Esophagus muscularis mucosa (tissue), 4 donors: ENCODE data around the gene TMEM130. TPM values are rescaled to one million over a fixed set of nuclear protein-coding genes. Genes with fewer than 3 reads are reported as not detected.

Experiments used
- DNase-seq: peaks from one replicate; pipeline ENCODE4 v3.0.0-alpha.2; 2017; ENCODE audit errors: extremely low spot score
- H3K27ac ChIP-seq, 4 donors: fragments of 200-600 bp; sonication (generic); replicated peaks in 1 of 4; 1 replicate in 3 of 4; 2 replicates in 1 of 4; pipeline ENCODE4 v1.5.1; 2016 to 2019; ENCODE audit warnings: mild to moderate bottlenecking in 1 of 4
- H3K27me3 ChIP-seq, 4 donors: fragments of 200-600 bp; sonication (generic); one replicate each; pipeline versions ENCODE4 v1.5.1 to v1.6.0; 2016 to 2019
- H3K36me3 ChIP-seq, 4 donors: fragments of 200-600 bp; sonication (generic); one replicate each; pipeline ENCODE4 v1.5.1; 2016 to 2019
- H3K4me1 ChIP-seq, 4 donors: fragments of 200-600 bp; sonication (generic); one replicate each; pipeline ENCODE4 v1.5.1; 2016 to 2019
- H3K4me3 ChIP-seq, 4 donors: fragments of 200-600 bp; sonication (generic); 1 replicate in 2 of 4; 2 replicates in 2 of 4; pipeline ENCODE4 v1.5.1; 2016 to 2019; ENCODE audit warnings: mild to moderate bottlenecking in 4 of 4, moderate library complexity in 1 of 4
- H3K9me3 ChIP-seq, 4 donors: fragments of 200-600 bp; sonication (generic); 1 replicate in 3 of 4; 2 replicates in 1 of 4; pipeline ENCODE4 v1.5.1; 2016 to 2019
- CTCF ChIP-seq, 3 experiments: fragments of 200-600 bp in 2 of 3; fragments of 450-650 bp in 1 of 3; sonication (generic) in 2 of 3; IDR thresholded peaks; one replicate each; pipeline ENCODE4 v1.5.1; 2017 to 2019; ENCODE audit warnings: antibody characterized with exemption in 3 of 3, mild to moderate bottlenecking in 2 of 3, moderate library complexity in 1 of 3
- EP300 ChIP-seq: sonication (generic); formaldehyde crosslinking; IDR thresholded peaks from one replicate; pipeline ENCODE4 v1.6.1; 2017; ENCODE audit warnings: antibody characterized with exemption
- POLR2A ChIP-seq: fragments of 450-650 bp; IDR thresholded peaks from one replicate; pipeline ENCODE4 v1.6.1; 2017; ENCODE audit warnings: antibody characterized with exemption, moderate library complexity, mild to moderate bottlenecking, low read depth
- POLR2AphosphoS5 ChIP-seq, 2 donors: sonication (generic); formaldehyde crosslinking; IDR thresholded peaks; one replicate each; pipeline ENCODE4 v1.6.1; 2017; ENCODE audit warnings: antibody characterized with exemption in 2 of 2
- WGBS: methylation state at CpG from one replicate; pipeline ENCODE4 v1.1.5; 2018; 5-methylcytosine and 5-hydroxymethylcytosine counted together
- intact Hi-C: fragments of 100-400 bp; cut with DNase I; formaldehyde crosslinking; loops from one replicate; pipeline ENCODE4 v1.15.1; 2023
- total RNA-seq, 4 donors: library from RNA; depleted of rRNA; stranded (reverse); fragments of >200 nt; gene quantifications; one replicate each; pipeline versions ENCODE4 v1.1.0 to v1.2.1, GENCODE V29; 2016

Gene TMEM130
- total RNA-seq, 4 donors from 2014 or later: 0.57 to 2.3 (median 0.87) TPM

- Histone ChIP-seq H3K4me3 (no peak overlapping the region), H3K27me3 (no peaks in the 10 kb centered on the region), H3K4me1 (peaks cover 0 to 4% (median 0%) of the 10 kb centered on the region in 4 donors), H3K27ac (no peak overlapping the region), H3K9me3 (no peaks in the 10 kb centered on the region), H3K36me3 (peaks cover 57 to 98% (median 93%) of the 10 kb centered on the region in 4 donors)
- TF ChIP-seq CTCF (IDR thresholded peaks at IDR 0.05) (no peak), EP300 (no peak), POLR2A (no peak), POLR2AphosphoS5 (IDR thresholded peaks at IDR 0.05) (no peak)
- intact Hi-C loops: no loop called here
- no peak for DNase-seq
- 91% methylated on average over 3 of the region's 3 CpGs for WGBS
Measured at GRCh38 chr7:98910427-98910826, 40.6 kb upstream of the TMEM130 start.

GRCh38 chr7:98909487-98909886 is 39.7 kb upstream of the TMEM130 start:
- intact Hi-C loops: no loop called here
- no peak overlapping the region for H3K27ac ChIP-seq
- H3K4me3 ChIP-seq: no peak overlapping the region
- no peaks in the 10 kb centered on the region for H3K9me3 ChIP-seq
- peaks cover 0 to 4% (median 0%) of the 10 kb centered on the region in 4 donors for H3K4me1 ChIP-seq
- no peak for TF ChIP-seq EP300
- no peak for TF ChIP-seq POLR2AphosphoS5 (IDR thresholded peaks at IDR 0.05)
- no peak for TF ChIP-seq POLR2A
- no peak for TF ChIP-seq CTCF (IDR thresholded peaks at IDR 0.05)
- 83% methylated on average over 7 of the region's 8 CpGs for WGBS
- H3K27me3 ChIP-seq: no peaks in the 10 kb centered on the region
- no peak for DNase-seq
- H3K36me3 ChIP-seq: peaks cover 66 to 100% (median 99%) of the 10 kb centered on the region in 4 donors

GRCh38 chr7:98908585-98908984 is 38.8 kb upstream of the TMEM130 start:
- Histone ChIP-seq H3K27me3 (no peaks in the 10 kb centered on the region), H3K4me3 (no peak overlapping the region), H3K36me3 (peaks cover 75 to 100% (median 100%) of the 10 kb centered on the region in 4 donors), H3K9me3 (no peaks in the 10 kb centered on the region), H3K4me1 (peaks cover 0 to 4% (median 0%) of the 10 kb centered on the region in 4 donors), H3K27ac (no peak overlapping the region)
- no peak for DNase-seq
- 94% methylated on average over 17 of the region's 19 CpGs for WGBS
- intact Hi-C loops: no loop called here
- TF ChIP-seq POLR2A (no peak), POLR2AphosphoS5 (IDR thresholded peaks at IDR 0.05) (no peak), CTCF (IDR thresholded peaks at IDR 0.05) (no peak), EP300 (no peak)

- Histone ChIP-seq H3K4me3 (no peak overlapping the region), H3K27ac (no peak overlapping the region), H3K36me3 (peaks cover 78 to 100% (median 100%) of the 10 kb centered on the region in 4 donors), H3K4me1 (peaks cover 0 to 4% (median 0%) of the 10 kb centered on the region in 4 donors), H3K27me3 (no peaks in the 10 kb centered on the region), H3K9me3 (no peaks in the 10 kb centered on the region)
- whole genome bisulfite sequencing: 91% methylated on average over 5 of the region's 5 CpGs
- DNase-seq: no peak
- intact Hi-C loops: no loop called here
- TF ChIP-seq CTCF (IDR thresholded peaks at IDR 0.05) (no peak), POLR2A (no peak), EP300 (no peak), POLR2AphosphoS5 (IDR thresholded peaks at IDR 0.05) (no peak)
Measured at GRCh38 chr7:98907570-98907969, 37.8 kb upstream of the TMEM130 start.

- no peak overlapping the region for H3K27ac ChIP-seq
- WGBS: 97% methylated on average over 4 of the region's 4 CpGs
- no peak for DNase-seq
- no peak overlapping the region for H3K4me3 ChIP-seq
- H3K27me3 ChIP-seq: no peaks in the 10 kb centered on the region
- no peak for TF ChIP-seq EP300
- no peak for TF ChIP-seq CTCF (IDR thresholded peaks at IDR 0.05)
- no peak for TF ChIP-seq POLR2A
- no peak for TF ChIP-seq POLR2AphosphoS5 (IDR thresholded peaks at IDR 0.05)
- H3K9me3 ChIP-seq: no peaks in the 10 kb centered on the region
- no peaks in the 10 kb centered on the region for H3K4me1 ChIP-seq
- intact Hi-C loops: no loop called here
- peaks cover 82 to 98% (median 96%) of the 10 kb centered on the region in 4 donors for H3K36me3 ChIP-seq
Measured at GRCh38 chr7:98903246-98903645, 33.4 kb upstream of the TMEM130 start.
